H1 (cell line): ENCODE results near the gene CAPNS1. TPM values are rescaled to one million over a fixed set of nuclear protein-coding genes. Genes with fewer than 3 reads are reported as not detected.

Experiments
- KDM4A ChIP-seq: IDR thresholded peaks from one replicate; pipeline ENCODE4 v1.7.1; 2012; ENCODE audit warnings: low read depth, mild to moderate bottlenecking, moderate library complexity, low read length, inconsistent platforms; ENCODE audit not compliant: severe bottlenecking
- polyA plus RNA-seq, 7 experiments: library from polyadenylated mRNA; depleted of rRNA in 3 of 7; stranded (reverse) in 5 of 7; unstranded in 2 of 7; fragments of >200 nt in 5 of 7; fragments of 200-250 nt in 2 of 7; gene quantifications; 1 replicate in 5 of 7; 2 replicates in 1 of 7; 4 replicates in 1 of 7; pipeline versions ENCODE4 v1.2.1 to v1.2.3, GENCODE V29; 2011 to 2013; ENCODE audit warnings: missing spikeins in 2 of 7, mixed read lengths in 2 of 7
- total RNA-seq: library from RNA; stranded (reverse); fragmentation: NEBNext Ultra II Directional; extraction: Animal tissue kit (Norgen Biotek cat#: 25700); gene quantifications from 2 replicates; pipeline ENCODE4 v1.2.1, GENCODE V29; 2021

CAPNS1 gene
- total and polyA plus RNA-seq, 2 of the 8 experiments (the other 6 are each of a cell fraction or from before 2014, with no cell fraction given), result 382 to 438 TPM

DNA sequence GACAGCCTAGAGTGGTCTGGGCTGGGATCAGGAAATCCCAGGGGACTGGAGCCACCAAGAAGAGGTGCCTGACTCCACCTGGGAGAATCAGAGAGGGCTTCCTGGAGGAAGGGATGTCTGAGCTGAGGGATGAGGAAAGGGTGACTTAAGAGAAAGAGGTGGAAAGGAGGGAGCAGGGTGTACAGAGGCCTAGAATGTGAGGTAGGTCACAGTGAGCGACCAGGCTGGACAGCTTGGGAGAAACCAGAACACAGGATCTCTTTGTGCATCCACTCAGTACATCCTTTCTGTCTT, 23.6 kb upstream of the CAPNS1 start (continued):
- no peak for TF ChIP-seq KDM4A
